VCaP (cell line): Measurements from ENCODE around the gene ISX.
"Not testable (repeated sequence)": the region's sequence is repeated elsewhere in the genome, so short reads cannot be mapped to it uniquely, and the experiment has no call there.

Experiments used
- H3K27ac ChIP-seq: fragments of 450-650 bp; 2 replicates; pipeline ENCODE4 v1.5.1; 2017
- TF ChIP-seq, protein P1 (sequence below): fragments of 450-650 bp; conservative IDR thresholded peaks from 2 replicates; pipeline ENCODE4 v1.5.1; 2017; ENCODE audit warnings: mild to moderate bottlenecking, moderate library complexity

Gene ISX

DNA sequence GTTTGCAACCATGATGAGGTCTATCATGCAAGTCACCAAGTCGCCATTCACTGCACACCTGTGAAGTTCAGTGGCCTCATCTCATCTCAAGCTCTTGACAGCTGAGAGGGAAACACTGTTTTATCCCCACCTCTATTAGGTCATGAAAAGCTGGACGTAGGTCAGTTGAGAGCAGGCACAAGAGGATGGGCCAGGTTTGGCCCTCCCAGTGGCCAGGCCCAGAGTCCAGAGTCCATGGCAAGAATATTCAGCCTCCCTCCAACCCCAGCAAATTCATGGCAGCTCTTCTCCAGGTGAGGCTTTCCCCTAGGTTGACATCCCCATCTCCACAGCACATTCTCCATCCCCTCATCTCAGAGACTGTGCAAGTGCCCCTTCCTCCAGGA lies 22.0 kb upstream of the ISX start:
- H3K27ac ChIP-seq = no peak overlapping the region
- TF ChIP-seq, protein P1, sequence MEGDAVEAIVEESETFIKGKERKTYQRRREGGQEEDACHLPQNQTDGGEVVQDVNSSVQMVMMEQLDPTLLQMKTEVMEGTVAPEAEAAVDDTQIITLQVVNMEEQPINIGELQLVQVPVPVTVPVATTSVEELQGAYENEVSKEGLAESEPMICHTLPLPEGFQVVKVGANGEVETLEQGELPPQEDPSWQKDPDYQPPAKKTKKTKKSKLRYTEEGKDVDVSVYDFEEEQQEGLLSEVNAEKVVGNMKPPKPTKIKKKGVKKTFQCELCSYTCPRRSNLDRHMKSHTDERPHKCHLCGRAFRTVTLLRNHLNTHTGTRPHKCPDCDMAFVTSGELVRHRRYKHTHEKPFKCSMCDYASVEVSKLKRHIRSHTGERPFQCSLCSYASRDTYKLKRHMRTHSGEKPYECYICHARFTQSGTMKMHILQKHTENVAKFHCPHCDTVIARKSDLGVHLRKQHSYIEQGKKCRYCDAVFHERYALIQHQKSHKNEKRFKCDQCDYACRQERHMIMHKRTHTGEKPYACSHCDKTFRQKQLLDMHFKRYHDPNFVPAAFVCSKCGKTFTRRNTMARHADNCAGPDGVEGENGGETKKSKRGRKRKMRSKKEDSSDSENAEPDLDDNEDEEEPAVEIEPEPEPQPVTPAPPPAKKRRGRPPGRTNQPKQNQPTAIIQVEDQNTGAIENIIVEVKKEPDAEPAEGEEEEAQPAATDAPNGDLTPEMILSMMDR = no peak

GRCh38 chr22:35044607-35045390 lies 21.2 kb upstream of the ISX start:
- H3K27ac ChIP-seq = no peak overlapping the region
- TF ChIP-seq, protein P1 = no peak

DNA sequence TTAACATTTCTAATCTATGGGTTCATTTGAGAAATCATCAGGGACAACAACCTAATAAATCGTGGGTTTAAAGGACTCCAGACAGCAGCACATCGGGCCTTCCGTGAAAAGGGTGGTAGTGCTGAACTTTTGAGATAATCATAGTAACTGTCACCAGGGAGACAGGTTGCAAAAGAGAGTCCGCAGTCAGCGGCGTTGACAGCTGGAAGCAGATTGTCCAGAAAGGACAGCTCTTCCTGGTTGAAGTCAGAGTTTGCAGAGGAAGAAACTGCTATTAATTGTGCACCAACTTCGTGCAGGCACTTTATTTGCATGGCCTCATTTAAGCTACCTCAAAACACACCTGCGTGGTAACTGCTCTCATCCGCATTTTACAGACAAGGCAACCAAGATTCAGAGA lies 20.5 kb upstream of the ISX start:
- TF ChIP-seq, protein P1 = no peak

GRCh38 chr22:35046744-35047462 lies 19.1 kb upstream of the ISX start:
- no peak overlapping the region for H3K27ac ChIP-seq
- TF ChIP-seq, protein P1 = no peak

More for the DNA sequence above, 20.5 kb upstream of the ISX start:
- no peak overlapping the region for H3K27ac ChIP-seq

- H3K27ac ChIP-seq = not testable (repeated sequence)
Observed at GRCh38 chr22:35050038-35050437, 15.9 kb upstream of the ISX start.

- no peak overlapping the region for H3K27ac ChIP-seq
Observed at GRCh38 chr22:35051013-35051535, 14.9 kb upstream of the ISX start.

GRCh38 chr22:35051791-35052190 lies 14.2 kb upstream of the ISX start:
- no peak overlapping the region for H3K27ac ChIP-seq
- TF ChIP-seq, protein P1 = no peak

More at GRCh38 chr22:35051013-35051535, 14.9 kb upstream of the ISX start:
- TF ChIP-seq, protein P1 = no peak
